HG03354 (cell line): Measurements from ENCODE around the gene CERS2.
"Not testable (repeated sequence)": the region's sequence is repeated elsewhere in the genome, so short reads cannot be mapped to it uniquely, and the experiment has no call there.

Source experiments
- ATAC-seq: cut with Tn5 transposase; IDR thresholded peaks from one replicate; pipeline ENCODE4 v1.9.1; 2021; ENCODE audit warnings: mild to moderate bottlenecking; ENCODE audit not compliant: unreplicated experiment, poor library complexity, severe bottlenecking

CERS2 gene

DNA sequence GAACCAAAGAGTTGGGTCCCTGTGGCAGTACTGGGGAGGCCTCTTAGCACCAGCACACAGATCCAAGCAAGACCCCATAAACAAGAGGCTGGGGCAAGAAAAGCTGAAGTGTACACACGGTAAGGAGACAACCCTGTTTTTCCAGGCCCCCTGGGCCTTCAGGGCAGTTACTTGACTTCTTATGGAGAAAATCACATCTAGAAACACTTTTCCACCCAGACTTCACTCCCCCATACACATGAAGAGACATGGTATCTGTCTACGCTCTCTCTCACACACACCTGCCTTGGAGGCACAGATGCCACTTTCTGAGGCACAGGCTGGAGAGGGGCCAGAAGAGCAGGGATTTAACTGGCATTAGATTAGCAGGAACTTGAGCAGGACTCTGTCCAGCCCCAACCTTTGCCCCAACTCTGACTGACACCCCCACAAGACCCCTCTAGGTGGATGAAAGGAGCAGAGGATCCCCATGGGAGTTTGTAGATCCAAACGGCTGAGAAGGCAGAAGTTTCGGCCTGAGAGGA is 2.2 kb downstream of the CERS2 start:
- no peak for ATAC-seq

DNA sequence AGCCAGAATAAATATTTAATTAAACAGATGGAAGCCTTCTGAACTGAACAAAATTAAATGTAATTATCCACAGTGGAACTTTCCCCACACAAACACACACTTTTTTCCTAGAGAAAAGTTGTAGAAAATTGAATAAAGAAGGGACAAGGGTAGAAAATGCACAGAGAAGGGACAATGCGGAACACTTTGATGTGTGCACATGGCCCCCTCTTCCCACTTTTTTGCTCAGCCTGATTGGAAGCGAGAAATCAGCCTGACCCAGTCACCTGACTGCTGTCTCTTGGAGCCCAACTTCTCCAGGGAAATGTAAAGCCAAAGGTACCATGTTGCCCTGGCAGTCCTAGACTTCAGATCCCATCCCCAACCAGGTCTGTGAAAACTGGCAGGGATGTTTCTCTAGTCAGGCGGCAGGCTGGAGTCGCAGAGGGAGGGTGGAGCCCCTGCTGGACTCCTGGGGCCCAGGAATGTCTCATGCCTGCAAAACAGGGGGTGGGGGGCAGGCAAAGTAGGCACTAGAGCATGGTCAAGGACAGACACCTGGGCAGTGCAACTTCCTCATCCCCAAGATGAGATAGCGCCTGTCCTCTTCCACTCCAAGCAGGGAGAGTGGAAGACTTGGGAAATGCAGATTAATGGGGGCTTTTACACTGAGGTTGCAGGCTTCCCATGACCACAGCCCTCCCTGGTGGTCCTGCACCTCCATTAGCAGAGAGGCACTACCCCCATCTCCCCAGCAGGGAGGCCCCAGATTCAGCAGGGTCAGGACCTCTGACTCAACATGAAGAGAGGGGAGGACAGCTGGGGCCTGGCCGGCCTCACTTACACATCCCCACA is 2.8 kb downstream of the CERS2 start:
- no peak for ATAC-seq

DNA sequence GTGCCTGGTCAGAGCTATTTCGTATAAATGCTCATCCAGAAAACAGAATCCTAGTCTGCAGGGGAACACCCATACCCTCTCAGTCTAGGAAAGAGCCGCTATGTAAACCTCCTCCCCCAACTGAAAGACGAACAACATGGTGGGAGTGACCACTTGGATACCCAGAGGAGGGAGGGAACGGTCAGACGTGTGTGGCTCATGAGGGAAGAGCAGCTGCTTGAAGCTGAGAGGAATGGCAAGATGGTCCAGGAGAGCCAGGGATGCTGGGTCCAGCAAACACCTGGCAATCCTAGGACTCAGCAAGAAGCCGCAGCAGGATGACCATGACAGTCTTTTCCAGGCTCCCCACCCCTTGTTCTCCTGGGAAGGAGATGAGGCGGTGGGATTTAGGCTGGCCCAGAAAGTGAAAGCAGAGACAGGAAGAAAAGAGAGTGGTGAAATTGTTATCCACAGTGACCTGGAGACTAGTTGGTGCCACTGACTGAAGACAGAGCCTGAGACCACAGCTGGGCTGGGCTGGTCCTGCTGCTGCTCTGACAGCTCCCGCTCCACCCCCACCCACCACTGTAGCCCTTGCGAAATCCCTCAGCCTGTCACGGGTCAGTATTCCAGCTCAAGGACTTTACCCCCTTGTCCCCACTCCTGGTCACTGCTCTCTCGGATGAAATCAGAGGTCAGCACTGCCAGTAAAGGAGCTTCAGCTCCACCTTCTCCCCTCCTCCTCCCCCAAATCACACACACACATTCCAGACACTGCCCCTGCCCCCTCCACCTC is 3.6 kb downstream of the CERS2 start:
- ATAC-seq: no peak

DNA sequence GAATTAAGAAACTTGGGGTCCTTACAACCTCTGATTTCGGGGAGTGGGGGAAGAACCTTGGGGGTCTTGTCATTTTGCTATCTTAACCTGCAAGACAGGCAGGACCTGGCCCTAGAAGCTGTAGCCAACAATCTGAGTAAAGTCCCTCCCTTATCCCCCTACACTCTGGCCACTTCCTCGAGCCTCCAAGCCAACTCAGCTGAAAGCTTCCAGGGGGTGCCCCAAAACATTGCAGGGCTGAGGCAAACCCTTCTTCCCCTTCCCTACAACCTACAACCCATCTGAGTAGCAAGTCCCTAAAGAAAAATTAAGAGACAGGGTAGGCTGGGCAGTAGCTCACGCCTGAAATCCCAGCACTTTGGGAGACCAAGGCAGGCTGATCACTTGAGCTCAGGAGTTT is 5.0 kb downstream of the CERS2 start:
- ATAC-seq: no peak

DNA sequence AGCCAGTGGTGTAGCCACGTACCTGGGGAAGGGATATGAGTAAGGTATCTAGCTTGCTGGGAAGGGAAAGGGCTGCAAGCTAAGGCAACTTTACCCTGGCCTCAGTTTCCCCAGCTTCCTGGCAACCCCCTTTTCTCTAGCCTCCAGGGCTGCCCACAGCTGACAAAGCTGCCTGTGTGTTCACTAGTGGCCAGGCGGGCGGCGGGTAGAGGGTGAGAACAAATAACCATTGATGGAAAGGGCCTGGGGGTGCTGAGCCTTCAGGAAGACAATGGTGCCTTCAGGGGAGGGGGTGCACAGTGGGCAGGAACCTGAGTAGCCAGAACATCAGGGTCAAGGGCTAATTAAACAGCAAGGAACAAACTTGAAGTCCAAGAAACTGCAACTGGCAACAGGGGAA is 6.1 kb downstream of the CERS2 start:
- no peak for ATAC-seq

DNA sequence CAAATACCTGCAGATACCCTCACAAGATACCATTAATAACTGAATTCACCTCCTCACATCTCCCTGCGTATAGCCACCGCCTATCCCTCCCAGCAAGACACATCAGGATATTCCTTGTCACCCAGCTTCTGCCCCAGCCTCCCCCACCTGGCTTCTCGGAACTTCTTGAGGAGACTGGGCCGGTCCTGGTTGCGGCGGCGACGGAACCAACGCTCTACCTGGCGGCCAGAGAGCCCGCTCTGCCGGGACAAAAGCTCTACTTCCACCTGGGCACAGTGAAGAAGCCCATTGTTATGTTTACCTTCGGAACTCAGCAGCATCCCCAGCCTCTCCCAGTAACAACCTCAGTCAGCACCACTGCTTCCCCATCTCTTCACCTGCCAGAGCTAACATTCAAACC is 6.7 kb downstream of the CERS2 start:
- ATAC-seq: no peak

DNA sequence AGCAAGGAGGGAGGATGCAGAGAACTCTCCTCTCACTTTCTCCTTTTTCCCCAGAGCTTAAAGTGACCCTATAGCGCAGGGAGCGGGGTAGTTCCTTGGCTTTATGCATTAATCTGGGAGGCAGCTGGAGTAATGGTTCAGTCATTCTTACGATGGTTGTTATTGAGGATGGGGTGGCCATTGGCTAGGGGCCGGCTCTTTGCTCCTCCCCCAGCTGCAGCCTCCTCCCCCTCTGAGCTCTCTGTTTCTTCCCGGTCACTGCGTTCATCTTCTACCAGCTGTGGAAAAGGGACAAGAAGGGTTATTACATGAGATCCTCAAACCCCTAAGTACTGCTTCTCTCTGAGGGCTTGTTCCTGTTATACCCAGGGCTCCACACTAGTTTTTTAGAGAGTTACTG is 8.6 kb downstream of the CERS2 start:
- ATAC-seq: no peak

DNA sequence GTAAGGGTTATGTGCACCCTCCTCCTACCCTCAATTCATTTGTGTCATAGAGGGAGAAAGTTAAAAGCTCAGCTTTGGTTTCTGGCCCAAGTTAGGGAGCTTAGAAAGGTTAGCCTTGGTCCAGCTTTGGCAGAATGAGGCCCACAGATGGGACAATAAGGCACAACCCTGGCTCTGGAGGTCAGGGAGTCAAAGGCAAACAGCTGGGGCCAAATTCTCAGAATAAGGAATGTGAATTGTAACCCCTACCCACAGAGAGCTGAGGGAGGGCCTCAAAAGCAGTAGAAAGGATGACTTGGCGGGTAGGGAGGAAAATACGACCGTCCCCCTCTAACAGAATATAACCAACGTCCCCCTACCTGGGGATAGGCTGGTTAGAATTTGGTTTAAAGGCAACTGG is 9.0 kb downstream of the CERS2 start:
- no peak for ATAC-seq

DNA sequence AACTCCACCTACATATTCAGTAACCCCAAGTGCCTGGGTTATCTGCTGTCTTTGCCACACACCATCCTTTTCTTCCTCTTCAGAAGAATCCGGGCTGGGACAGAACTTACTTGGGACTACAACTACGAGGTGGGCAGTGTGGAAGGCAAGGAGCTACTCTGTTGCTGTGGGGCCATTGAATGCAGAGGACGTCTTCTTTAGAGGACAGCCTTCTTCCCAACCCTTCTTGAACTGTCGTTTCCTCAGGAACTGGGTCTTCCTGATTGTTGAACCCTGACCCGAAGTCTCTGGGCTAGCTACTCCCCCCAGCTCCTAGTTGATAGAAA is 10.5 kb downstream of the CERS2 start:
- ATAC-seq: no peak

DNA sequence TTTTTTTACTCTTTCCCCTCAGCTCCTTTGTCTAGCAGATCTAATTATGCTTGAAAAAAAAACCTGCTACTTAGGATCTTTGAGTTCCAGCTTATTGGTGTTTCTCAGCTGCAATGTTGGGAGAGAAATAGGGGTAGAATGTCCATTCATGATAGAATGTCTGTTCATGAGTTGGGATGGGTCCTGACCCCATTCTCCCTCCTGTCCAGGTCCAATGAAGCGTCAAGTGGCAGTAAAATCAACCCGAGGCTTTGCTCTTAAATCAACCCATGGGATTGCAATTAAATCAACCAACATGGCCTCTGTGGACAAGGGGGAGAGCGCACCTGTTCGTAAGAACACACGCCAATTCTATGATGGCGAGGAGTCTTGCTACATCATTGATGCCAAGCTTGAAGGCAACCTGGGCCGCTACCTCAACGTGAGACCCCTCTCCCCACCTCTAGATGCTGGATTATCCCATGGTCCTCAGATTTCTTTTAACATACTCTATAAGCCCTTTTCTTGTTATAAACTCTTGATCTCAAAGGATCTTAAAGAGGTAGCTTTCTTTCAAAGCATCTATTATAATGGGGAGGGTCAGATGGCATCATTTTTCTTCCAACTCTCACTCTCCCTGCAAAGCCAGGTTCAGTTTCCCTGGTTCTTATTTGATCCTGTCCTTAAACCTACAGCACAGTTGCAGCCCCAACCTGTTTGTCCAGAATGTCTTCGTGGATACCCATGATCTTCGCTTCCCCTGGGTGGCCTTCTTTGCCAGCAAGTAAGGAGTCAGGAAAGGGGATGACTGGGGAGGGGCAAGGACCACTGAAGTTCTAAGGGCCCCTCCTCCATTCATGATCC is 11.1 kb downstream of the CERS2 start:
- no peak for ATAC-seq

DNA sequence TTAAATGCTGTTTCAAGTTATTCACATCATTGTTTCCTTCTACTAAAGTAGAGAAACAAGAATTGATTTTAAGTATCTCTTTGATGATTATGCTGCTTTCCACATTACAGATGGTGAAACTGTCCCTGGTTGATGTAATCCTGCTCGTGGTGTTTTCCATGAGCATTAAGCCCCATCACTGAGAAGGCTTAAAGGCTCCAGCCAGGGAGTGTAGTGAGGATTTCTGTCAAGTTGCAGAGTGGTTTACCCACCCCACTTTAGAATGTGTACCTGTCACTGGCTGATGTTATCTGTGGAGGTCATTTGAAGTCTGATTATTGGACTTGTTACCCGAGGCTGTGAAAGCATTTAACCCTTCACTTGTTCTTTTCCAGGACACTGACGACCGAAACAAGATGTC is 12.9 kb downstream of the CERS2 start:
- no peak for ATAC-seq

DNA sequence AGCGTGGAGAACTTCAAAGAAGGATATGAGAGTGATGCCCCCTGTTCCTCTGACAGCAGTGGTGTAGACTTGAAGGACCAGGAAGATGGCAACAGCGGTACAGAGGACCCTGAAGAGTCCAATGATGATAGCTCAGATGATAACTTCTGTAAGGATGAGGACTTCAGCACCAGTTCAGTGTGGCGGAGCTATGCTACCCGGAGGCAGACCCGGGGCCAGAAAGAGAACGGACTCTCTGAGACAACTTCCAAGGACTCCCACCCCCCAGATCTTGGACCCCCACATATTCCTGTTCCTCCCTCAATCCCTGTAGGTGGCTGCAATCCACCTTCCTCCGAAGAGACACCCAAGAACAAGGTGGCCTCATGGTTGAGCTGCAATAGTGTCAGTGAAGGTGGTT is 14.0 kb downstream of the CERS2 start:
- ATAC-seq: no peak

DNA sequence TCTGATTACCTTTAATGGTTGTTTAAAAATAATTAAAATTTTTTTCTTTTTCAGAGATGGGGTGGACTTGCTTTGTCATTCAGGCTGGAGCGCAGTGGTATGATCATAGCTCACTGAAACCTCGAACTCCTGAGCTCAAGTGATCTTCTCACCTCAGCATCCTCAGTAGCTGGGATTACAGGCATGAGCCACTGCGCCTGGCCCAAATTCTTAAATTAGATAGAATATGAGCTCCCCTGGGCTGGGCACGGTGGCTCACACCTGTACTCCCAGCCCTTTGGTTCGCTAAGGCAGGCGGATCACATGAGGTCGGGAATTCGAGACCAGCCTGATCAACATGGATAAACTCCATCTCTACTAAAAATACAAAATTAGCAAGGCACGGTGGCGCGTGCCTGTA is 17.0 kb downstream of the CERS2 start:
- ATAC-seq: no peak

DNA sequence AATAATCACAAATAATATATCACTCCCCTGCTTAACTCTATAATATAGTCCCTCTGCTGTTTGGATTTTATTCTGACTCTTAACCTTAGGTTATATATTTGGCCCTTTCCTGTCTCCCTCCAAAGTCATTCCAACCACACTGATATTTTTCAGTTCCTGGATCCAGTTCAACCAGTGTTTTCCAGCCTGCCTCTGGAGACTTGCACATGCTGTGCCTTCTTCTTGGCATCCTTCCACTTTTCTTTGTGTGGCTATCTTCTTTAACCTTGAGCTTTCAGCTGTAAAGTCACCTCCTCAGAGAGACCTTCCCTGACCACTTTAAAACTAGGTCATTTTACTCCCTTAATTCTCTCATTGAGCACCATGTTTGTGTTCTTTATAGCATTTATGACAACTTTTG is 19.4 kb downstream of the CERS2 start:
- no peak for ATAC-seq

DNA sequence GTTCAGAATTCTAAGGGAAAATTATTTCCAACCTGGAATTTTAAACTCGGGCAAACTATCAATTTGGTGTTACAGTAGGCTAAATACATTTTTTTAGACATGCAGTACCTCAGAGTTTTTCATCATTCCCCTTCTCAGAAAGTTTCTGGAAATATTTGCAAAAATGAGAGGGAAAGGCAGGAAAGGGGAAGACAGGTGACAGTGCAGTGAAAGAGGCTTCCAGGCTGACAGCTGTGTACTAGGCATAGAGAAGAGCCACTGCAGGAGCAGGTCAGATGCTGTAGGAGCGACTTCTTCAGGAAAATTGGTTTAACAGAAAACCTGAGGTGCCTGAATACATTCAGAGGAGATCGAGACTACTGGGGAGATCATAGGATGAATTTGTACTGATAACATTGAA is 19.9 kb downstream of the CERS2 start:
- ATAC-seq: no peak

DNA sequence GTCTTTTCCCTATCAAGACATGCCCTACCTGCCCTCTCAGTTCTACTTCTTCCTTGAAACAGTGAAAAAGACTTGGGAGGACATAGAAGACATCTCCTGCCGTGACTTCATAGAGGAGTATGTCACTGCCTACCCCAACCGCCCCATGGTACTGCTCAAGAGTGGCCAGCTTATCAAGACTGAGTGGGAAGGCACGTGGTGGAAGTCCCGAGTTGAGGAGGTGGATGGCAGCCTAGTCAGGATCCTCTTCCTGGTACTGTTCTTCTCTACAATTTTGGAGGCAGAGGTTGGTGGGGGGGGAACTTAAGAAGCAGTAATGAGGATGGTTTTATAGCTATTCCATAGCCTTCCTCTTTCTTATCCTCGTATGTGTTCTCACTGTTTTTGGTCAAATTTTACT is 29.8 kb downstream of the CERS2 start:
- ATAC-seq: no peak

DNA sequence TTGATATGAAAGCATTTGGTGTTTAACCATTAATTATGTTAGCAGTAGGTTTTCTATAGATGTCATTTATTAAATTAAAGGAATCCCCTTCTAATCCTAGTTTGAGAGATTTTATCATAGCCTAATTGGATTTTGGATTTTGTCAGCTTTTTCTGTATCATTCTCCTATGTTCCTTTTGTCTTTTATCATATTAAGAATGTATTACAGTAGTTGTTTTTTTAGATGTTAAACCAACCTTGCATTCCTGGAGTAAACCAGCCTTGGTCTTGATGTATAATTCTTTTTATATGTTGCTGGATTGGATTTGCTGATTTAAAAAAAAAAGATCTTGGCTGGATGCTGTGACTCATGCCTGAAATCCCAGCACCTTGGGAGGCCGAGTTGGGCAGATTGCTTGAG is 42.9 kb downstream of the CERS2 start:
- no peak for ATAC-seq

DNA sequence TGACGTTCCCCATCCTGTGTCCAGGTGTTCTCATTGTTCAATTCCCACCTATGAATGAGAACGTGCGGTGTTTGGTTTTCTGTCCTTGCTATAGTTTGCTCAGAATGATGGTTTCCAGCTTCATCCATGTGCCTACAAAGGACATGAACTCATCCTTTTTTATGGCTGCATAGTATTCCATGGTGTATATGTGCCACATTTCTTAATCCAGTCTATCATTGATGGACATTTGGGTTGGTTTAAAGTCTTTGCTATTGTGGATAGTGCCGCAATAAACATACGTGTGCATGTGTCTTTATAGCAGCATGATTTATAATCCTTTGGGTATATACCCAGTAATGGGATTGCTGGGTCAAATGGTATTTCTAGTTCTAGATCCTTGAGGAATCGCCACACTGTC is 45.9 kb downstream of the CERS2 start:
- ATAC-seq: not testable (repeated sequence)

DNA sequence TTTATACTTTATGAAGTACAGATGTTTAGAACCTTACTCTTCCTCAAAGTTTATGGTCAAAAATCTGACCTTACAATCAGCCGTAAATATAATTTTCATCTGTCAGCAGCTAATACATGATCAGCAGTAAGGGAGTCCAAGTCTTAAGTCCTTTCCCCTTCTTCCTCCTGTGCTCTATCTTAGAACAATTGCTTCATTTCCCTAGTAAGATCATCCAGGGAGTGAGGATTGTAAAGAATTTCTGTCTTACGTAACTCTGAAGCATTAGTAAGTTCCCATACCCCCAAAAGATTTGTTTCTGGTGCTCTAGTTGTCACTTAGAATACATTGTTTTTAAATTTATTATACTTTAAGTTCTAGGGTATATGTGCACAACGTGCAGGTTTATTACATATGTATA is 46.3 kb downstream of the CERS2 start:
- no peak for ATAC-seq

DNA sequence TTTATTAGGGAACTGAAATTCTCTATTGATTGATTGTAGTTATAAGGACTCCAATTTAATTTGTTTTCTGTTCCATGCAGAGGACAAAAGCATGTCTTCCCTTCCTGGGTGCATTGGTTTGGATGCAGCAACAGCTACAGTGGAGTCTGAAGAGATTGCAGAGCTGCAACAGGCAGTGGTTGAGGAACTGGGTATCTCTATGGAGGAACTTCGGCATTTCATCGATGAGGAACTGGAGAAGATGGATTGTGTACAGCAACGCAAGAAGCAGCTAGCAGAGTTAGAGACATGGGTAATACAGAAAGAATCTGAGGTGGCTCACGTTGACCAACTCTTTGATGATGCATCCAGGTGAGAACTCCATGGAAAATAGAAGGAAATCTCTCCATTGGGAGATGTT is 47.0 kb downstream of the CERS2 start:
- ATAC-seq: no peak
